Omental fat pad (tissue), 4 donors: ENCODE measurements around the gene SLC36A4. TPM values are rescaled to one million over a fixed set of nuclear protein-coding genes. Genes with fewer than 3 reads are reported as not detected.

Source experiments
- ATAC-seq: fragments of 150-250 bp; one replicate; pipeline ENCODE4 v1.9.1; 2016; ENCODE audit warnings: mild to moderate bottlenecking, moderate library complexity; ENCODE audit not compliant: low FRiP score
- DNase-seq: peaks from one replicate; pipeline ENCODE4 v3.0.0-alpha.2; 2019; ENCODE audit warnings: low spot score
- CTCF ChIP-seq, 3 donors: fragments of 450-650 bp; IDR thresholded peaks; one replicate each; pipeline ENCODE4 v1.5.1; 2016 to 2017; ENCODE audit warnings: antibody characterized with exemption in 3 of 3, mild to moderate bottlenecking in 3 of 3, moderate library complexity in 2 of 3
- total RNA-seq, 4 donors: library from RNA; depleted of rRNA; stranded (reverse); fragments of >200 nt; gene quantifications; one replicate each; pipeline ENCODE4 v1.1.0, GENCODE V29; 2016

Gene SLC36A4
- total RNA-seq, 4 donors from 2014 or later: 19.0 to 35.7 (median 23.0) TPM

- no peak for ATAC-seq
- DNase-seq: no peak
- no peak for TF ChIP-seq CTCF (IDR thresholded peaks at IDR 0.05)
These were observed 27.7 kb downstream of the SLC36A4 start for GRCh38 chr11:93169950-93170561.

GRCh38 chr11:93169143-93169542, 28.6 kb downstream of the SLC36A4 start:
- ATAC-seq (no peak), DNase-seq (no peak)
- TF ChIP-seq CTCF (IDR thresholded peaks at IDR 0.05): no peak

GRCh38 chr11:93166862-93167261, 30.9 kb downstream of the SLC36A4 start:
- ATAC-seq (no peak), DNase-seq (no peak)
- no peak for TF ChIP-seq CTCF (IDR thresholded peaks at IDR 0.05)

- TF ChIP-seq CTCF (IDR thresholded peaks at IDR 0.05): no peak
- ATAC-seq (no peak), DNase-seq (no peak)
These were observed 31.6 kb downstream of the SLC36A4 start for GRCh38 chr11:93166194-93166593.

- TF ChIP-seq CTCF (IDR thresholded peaks at IDR 0.05): no peak
- no peak for ATAC-seq
- no peak for DNase-seq
These were observed 37.0 kb downstream of the SLC36A4 start for GRCh38 chr11:93160808-93161207.

- DNase-seq (no peak), ATAC-seq (no peak)
- TF ChIP-seq CTCF (IDR thresholded peaks at IDR 0.05): no peak
These were observed 37.6 kb downstream of the SLC36A4 start for GRCh38 chr11:93160156-93160555.

GRCh38 chr11:93159721-93160120, 38.1 kb downstream of the SLC36A4 start:
- TF ChIP-seq CTCF (IDR thresholded peaks at IDR 0.05): no peak
- DNase-seq (no peak), ATAC-seq (no peak)
